HG03025 (cell line): ENCODE results near the gene WDR88.
"Not testable (repeated sequence)": the region's sequence is repeated elsewhere in the genome, so short reads cannot be mapped to it uniquely, and the experiment has no call there.

Experiments used
- ATAC-seq: cut with Tn5 transposase; IDR thresholded peaks from one replicate; pipeline ENCODE4 v1.9.1; 2021; ENCODE audit warnings: mild to moderate bottlenecking, moderate library complexity; ENCODE audit not compliant: unreplicated experiment, low FRiP score

WDR88 gene

GRCh38 chr19:33125929-33126388 is 6.0 kb upstream of the WDR88 start:
- ATAC-seq, result no peak

- not testable (repeated sequence) for ATAC-seq
Measured at GRCh38 chr19:33126712-33127111, 5.2 kb upstream of the WDR88 start.

- no peak for ATAC-seq
Measured at GRCh38 chr19:33129901-33130300, 2.0 kb upstream of the WDR88 start.

GRCh38 chr19:33130433-33130832 is 1.5 kb upstream of the WDR88 start:
- no peak for ATAC-seq

GRCh38 chr19:33132425-33132824 is 511 bp downstream of the WDR88 start:
- ATAC-seq, result no peak

GRCh38 chr19:33133438-33134031 is 1.6 kb downstream of the WDR88 start:
- ATAC-seq, result no peak

- ATAC-seq, result no peak
Measured at GRCh38 chr19:33134571-33135041, 2.7 kb downstream of the WDR88 start.

- no peak for ATAC-seq
Measured at GRCh38 chr19:33139165-33139564, 7.3 kb downstream of the WDR88 start.

- ATAC-seq, result no peak
Measured at GRCh38 chr19:33143897-33144405, 12.0 kb downstream of the WDR88 start.

- ATAC-seq, result no peak
Measured at GRCh38 chr19:33146209-33146608, 14.3 kb downstream of the WDR88 start.

GRCh38 chr19:33147538-33147937 is 15.6 kb downstream of the WDR88 start:
- ATAC-seq, result no peak

GRCh38 chr19:33150852-33151518 is 19.1 kb downstream of the WDR88 start:
- no peak for ATAC-seq

- ATAC-seq, result no peak
Measured at GRCh38 chr19:33152176-33152575, 20.3 kb downstream of the WDR88 start.

- ATAC-seq, result not testable (repeated sequence)
Measured at GRCh38 chr19:33152625-33153024, 20.7 kb downstream of the WDR88 start.

GRCh38 chr19:33154313-33154712 is 22.4 kb downstream of the WDR88 start:
- ATAC-seq, result not testable (repeated sequence)

- ATAC-seq, result no peak
Measured at GRCh38 chr19:33156334-33156733, 24.4 kb downstream of the WDR88 start.

- no peak for ATAC-seq
Measured at GRCh38 chr19:33157906-33158305, 26.0 kb downstream of the WDR88 start.

GRCh38 chr19:33158365-33158764 is 26.5 kb downstream of the WDR88 start:
- ATAC-seq, result no peak

- no peak for ATAC-seq
Measured at GRCh38 chr19:33159149-33159548, 27.2 kb downstream of the WDR88 start.

- no peak for ATAC-seq
Measured at GRCh38 chr19:33159893-33160292, 28.0 kb downstream of the WDR88 start.

GRCh38 chr19:33161201-33161600 is 29.3 kb downstream of the WDR88 start:
- no peak for ATAC-seq

GRCh38 chr19:33163481-33163880 is 31.6 kb downstream of the WDR88 start:
- no peak for ATAC-seq
